Fibroblast of lung (primary cell): ENCODE data around the gene SHISA5. TPM values are rescaled to one million over a fixed set of nuclear protein-coding genes. Genes with fewer than 3 reads are reported as not detected.

Experiments used
- DNase-seq, 2 donors: peaks; one replicate each; pipeline versions ENCODE4 v3.0.0 to v3.0.0-alpha.2; 2010; ENCODE audit warnings: low read depth in 2 of 2
- H2AFZ ChIP-seq: 2 replicates; pipeline ENCODE4 v1.5.1; 2012; ENCODE audit warnings: low read length, control low read depth, inconsistent platforms
- H3K27ac ChIP-seq: 2 replicates; pipeline ENCODE4 v1.5.1; 2011; ENCODE audit warnings: low read length, control low read depth; ENCODE audit not compliant: insufficient read depth
- H3K27me3 ChIP-seq: 2 replicates; pipeline ENCODE4 v1.5.1; 2011; ENCODE audit warnings: mild to moderate bottlenecking, low read length; ENCODE audit not compliant: control insufficient read depth, insufficient read depth
- H3K36me3 ChIP-seq: 2 replicates; pipeline ENCODE4 v1.5.1; 2011; ENCODE audit warnings: low read length; ENCODE audit not compliant: control insufficient read depth, insufficient read depth
- H3K4me1 ChIP-seq: 2 replicates; pipeline ENCODE4 v1.5.1; 2011; ENCODE audit warnings: low read length; ENCODE audit not compliant: control insufficient read depth, insufficient read depth; ENCODE audit errors: extremely low read depth
- H3K4me2 ChIP-seq: 2 replicates; pipeline ENCODE4 v1.5.1; 2011; ENCODE audit warnings: low read length, control low read depth; ENCODE audit not compliant: insufficient read depth; ENCODE audit errors: extremely low read depth
- H3K4me3 ChIP-seq, 4 experiments: fragments of 200-600 bp in 1 of 4; sonication (generic) in 1 of 4; replicated peaks in 1 of 4; 2 replicates each; pipeline ENCODE4 v1.5.1; 2011 to 2016; ENCODE audit warnings: low read length in 4 of 4, low read depth in 3 of 4, mild to moderate bottlenecking in 3 of 4, control low read depth in 2 of 4, inconsistent platforms in 1 of 4, mixed read lengths in 1 of 4; ENCODE audit not compliant: insufficient read depth in 1 of 4; ENCODE audit errors: control extremely low read depth in 1 of 4
- H3K79me2 ChIP-seq: 2 replicates; pipeline ENCODE4 v1.5.1; 2012; ENCODE audit warnings: mild to moderate bottlenecking, low read length, inconsistent platforms; ENCODE audit not compliant: control insufficient read depth, insufficient read depth
- H3K9ac ChIP-seq: 2 replicates; pipeline ENCODE4 v1.5.1; 2011; ENCODE audit warnings: mild to moderate bottlenecking, low read length, control low read depth; ENCODE audit not compliant: insufficient read depth
- H3K9me3 ChIP-seq: 2 replicates; pipeline ENCODE4 v1.5.1; 2012; ENCODE audit warnings: low read depth, low read length; ENCODE audit not compliant: control insufficient read depth, insufficient read depth
- H4K20me1 ChIP-seq: 2 replicates; pipeline ENCODE4 v1.5.1; 2011; ENCODE audit warnings: low read length; ENCODE audit not compliant: control insufficient read depth, insufficient read depth; ENCODE audit errors: extremely low read depth
- EZH2 ChIP-seq: IDR thresholded peaks from 2 replicates; pipeline ENCODE4 v1.5.1; 2012; ENCODE audit warnings: low read length, control low read depth, mild to moderate bottlenecking; ENCODE audit errors: missing control alignments
- polyA plus RNA-seq, 2 donors: library from polyadenylated mRNA; depleted of rRNA in 1 of 2; stranded (reverse) in 1 of 2; unstranded in 1 of 2; fragments of >200 nt; gene quantifications; 2 replicates each; pipeline ENCODE4 v1.2.1, GENCODE V29; 2011 to 2012; ENCODE audit warnings: missing spikeins in 1 of 2
- total RNA-seq: library from RNA; depleted of rRNA; stranded (reverse); fragments of >200 nt; gene quantifications from 2 replicates; pipeline ENCODE4 v1.2.1, GENCODE V29; 2014
- TF ChIP-seq, protein P1 (sequence below), 2 donors: IDR thresholded peaks in 1 of 2; conservative IDR thresholded peaks in 1 of 2; 1 replicate in 1 of 2; 2 replicates in 1 of 2; pipeline ENCODE4 v1.5.1; 2011 to 2012; ENCODE audit warnings: low read length in 2 of 2, control low read depth in 1 of 2, inconsistent platforms in 1 of 2, low read depth in 1 of 2, mild to moderate bottlenecking in 1 of 2

SHISA5 gene
- total and polyA plus RNA-seq, 2 donors (not counting 1 experiment from before 2014, with no cell fraction given): 136 to 139 TPM

DNA sequence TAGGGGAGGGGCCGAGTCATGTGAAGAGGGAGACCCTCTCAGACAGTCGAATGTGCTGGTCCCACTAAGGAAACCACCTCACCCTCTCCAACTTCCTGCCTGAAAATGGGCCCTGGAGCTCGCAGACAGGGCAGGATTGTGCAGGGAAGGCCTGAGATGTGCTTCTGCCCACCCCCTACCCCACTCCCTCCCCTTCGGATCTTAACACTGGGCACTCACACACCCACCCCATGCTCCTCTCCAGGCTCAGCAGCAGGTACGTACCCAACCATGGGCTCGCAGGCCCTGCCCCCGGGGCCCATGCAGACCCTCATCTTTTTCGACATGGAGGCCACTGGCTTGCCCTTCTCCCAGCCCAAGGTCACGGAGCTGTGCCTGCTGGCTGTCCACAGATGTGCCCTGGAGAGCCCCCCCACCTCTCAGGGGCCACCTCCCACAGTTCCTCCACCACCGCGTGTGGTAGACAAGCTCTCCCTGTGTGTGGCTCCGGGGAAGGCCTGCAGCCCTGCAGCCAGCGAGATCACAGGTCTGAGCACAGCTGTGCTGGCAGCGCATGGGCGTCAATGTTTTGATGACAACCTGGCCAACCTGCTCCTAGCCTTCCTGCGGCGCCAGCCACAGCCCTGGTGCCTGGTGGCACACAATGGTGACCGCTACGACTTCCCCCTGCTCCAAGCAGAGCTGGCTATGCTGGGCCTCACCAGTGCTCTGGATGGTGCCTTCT is 37.4 kb downstream of the SHISA5 start:
- H3K79me2 ChIP-seq: peaks cover 50% of the 10 kb centered on the region

DNA sequence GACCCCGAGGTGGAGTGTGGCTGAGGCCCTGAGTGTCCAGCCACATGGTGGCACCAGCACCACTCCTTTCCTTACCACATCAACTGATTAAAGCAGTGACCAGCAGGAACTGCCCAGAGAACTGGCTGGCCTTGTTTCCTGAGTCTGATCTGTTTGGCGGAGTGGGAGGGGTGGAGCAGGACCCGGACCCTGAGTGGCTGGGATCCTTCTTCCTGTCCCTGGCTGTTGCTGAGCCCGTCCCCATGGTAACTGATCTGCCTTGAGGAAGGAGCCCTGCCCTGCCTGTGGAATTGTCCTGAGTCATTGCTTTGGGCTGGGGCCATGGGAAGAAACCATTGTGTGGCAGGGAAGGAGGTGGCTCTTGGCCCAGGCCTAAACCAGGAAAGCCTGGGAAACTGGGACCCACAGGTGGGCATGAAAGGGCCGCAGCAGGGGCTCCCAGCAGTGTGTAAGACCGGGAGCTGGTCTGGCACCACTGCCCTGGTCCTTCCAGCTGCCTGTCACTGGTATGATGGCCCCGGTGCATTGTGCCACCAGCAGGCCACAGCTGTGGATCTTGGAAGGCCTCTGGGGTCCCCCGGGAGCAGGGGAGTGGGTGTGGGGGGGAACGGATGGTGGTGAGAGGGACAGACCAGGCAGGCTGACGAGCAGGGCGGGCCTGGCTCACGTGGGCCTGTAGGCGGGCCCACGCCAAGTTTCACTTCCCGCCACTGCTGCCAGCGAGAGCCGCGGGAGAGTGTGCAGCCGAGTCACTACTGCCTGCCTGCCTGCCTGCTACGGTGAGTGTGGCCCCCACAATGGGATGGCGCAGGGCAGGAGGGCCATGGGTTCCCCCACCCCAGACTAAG is 38.2 kb downstream of the SHISA5 start:
- H3K4me1 ChIP-seq: peaks cover 27% of the 10 kb centered on the region
- peak overlapping the region; percentile 97 for H3K9ac ChIP-seq
- no peaks in the 10 kb centered on the region for H3K27me3 ChIP-seq
- peaks cover 43% of the 10 kb centered on the region for H3K79me2 ChIP-seq
- H2AFZ ChIP-seq: peak overlapping the region; percentile 10
- H3K4me3 ChIP-seq: peak overlapping the region; percentile 50 to 66 (median 64)
- DNase-seq: peak; percentile 100
- H3K4me2 ChIP-seq: peak overlapping the region; percentile 91
- peak overlapping the region; percentile 100 for H3K27ac ChIP-seq
- no peaks in the 10 kb centered on the region for H3K9me3 ChIP-seq
- no peaks in the 10 kb centered on the region for H4K20me1 ChIP-seq
- TF ChIP-seq, protein P1, sequence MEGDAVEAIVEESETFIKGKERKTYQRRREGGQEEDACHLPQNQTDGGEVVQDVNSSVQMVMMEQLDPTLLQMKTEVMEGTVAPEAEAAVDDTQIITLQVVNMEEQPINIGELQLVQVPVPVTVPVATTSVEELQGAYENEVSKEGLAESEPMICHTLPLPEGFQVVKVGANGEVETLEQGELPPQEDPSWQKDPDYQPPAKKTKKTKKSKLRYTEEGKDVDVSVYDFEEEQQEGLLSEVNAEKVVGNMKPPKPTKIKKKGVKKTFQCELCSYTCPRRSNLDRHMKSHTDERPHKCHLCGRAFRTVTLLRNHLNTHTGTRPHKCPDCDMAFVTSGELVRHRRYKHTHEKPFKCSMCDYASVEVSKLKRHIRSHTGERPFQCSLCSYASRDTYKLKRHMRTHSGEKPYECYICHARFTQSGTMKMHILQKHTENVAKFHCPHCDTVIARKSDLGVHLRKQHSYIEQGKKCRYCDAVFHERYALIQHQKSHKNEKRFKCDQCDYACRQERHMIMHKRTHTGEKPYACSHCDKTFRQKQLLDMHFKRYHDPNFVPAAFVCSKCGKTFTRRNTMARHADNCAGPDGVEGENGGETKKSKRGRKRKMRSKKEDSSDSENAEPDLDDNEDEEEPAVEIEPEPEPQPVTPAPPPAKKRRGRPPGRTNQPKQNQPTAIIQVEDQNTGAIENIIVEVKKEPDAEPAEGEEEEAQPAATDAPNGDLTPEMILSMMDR (conservative IDR thresholded peaks at IDR 0.05 in 1 of 2, IDR thresholded peaks at IDR 0.05 in 1 of 2; ENCODE audit: low read depth in 1 of 2, low read length in 2 of 2): peak; percentile 67 to 76
- TF ChIP-seq EZH2: no peak
- peaks cover 34% of the 10 kb centered on the region for H3K36me3 ChIP-seq

More for the DNA sequence above, 37.4 kb downstream of the SHISA5 start:
- H3K4me1 ChIP-seq: peaks cover 27% of the 10 kb centered on the region
- peak overlapping the region; percentile 97 for H3K9ac ChIP-seq
- H2AFZ ChIP-seq: no peak overlapping the region
- no peak for TF ChIP-seq EZH2
- TF ChIP-seq, protein P1 (conservative IDR thresholded peaks at IDR 0.05 in 1 of 2, IDR thresholded peaks at IDR 0.05 in 1 of 2; ENCODE audit: low read depth in 1 of 2, low read length in 2 of 2): no peak
- H3K27me3 ChIP-seq: no peaks in the 10 kb centered on the region
- H3K4me2 ChIP-seq: peak overlapping the region; percentile 91
- peaks cover 34% of the 10 kb centered on the region for H3K36me3 ChIP-seq
- H3K9me3 ChIP-seq: no peaks in the 10 kb centered on the region
- H4K20me1 ChIP-seq: no peaks in the 10 kb centered on the region
- H3K4me3 ChIP-seq: peak overlapping the region; percentile 50 to 66 (median 64)
- peak overlapping the region; percentile 100 for H3K27ac ChIP-seq
- DNase-seq: no peak

DNA sequence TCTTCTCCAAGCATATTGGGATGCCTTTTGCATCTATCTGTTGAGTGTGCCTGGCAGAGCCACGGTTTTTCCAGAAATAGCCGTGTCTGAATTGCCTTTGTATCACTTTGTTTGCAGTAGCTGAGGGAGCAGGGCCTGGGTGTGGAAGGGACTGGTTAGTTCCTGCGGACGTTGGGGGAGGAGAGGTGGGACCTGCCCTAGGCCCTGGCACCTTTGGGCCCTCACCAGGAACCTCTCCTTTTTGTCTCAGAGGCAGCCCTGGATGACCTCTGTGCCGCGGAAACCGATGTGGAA is 38.8 kb downstream of the SHISA5 start:
- H3K4me2 ChIP-seq: peak overlapping the region; percentile 67
- H3K79me2 ChIP-seq: peaks cover 38% of the 10 kb centered on the region
- H3K36me3 ChIP-seq: peaks cover 35% of the 10 kb centered on the region
- peak overlapping the region; percentile 10 for H2AFZ ChIP-seq
- no peak for DNase-seq
- peaks cover 27% of the 10 kb centered on the region for H3K4me1 ChIP-seq
- H3K9me3 ChIP-seq: no peaks in the 10 kb centered on the region
- no peak for TF ChIP-seq EZH2
- TF ChIP-seq, protein P1 (conservative IDR thresholded peaks at IDR 0.05 in 1 of 2, IDR thresholded peaks at IDR 0.05 in 1 of 2; ENCODE audit: low read depth in 1 of 2, low read length in 2 of 2): no peak
- peak overlapping the region; percentile 11 for H3K9ac ChIP-seq
- peak overlapping the region; percentile 100 for H3K27ac ChIP-seq
- H4K20me1 ChIP-seq: no peaks in the 10 kb centered on the region
- no peak overlapping the region for H3K4me3 ChIP-seq
- H3K27me3 ChIP-seq: no peaks in the 10 kb centered on the region
